GM12872 (cell line): Measurements from ENCODE around the gene CAMK2G.

Experiments used
- TF ChIP-seq, protein P1 (sequence below): IDR thresholded peaks from 3 replicates; pipeline ENCODE4 v1.5.1; 2011; ENCODE audit warnings: low read depth, mild to moderate bottlenecking, low read length, moderate library complexity; ENCODE audit not compliant: insufficient read depth

Gene CAMK2G

DNA sequence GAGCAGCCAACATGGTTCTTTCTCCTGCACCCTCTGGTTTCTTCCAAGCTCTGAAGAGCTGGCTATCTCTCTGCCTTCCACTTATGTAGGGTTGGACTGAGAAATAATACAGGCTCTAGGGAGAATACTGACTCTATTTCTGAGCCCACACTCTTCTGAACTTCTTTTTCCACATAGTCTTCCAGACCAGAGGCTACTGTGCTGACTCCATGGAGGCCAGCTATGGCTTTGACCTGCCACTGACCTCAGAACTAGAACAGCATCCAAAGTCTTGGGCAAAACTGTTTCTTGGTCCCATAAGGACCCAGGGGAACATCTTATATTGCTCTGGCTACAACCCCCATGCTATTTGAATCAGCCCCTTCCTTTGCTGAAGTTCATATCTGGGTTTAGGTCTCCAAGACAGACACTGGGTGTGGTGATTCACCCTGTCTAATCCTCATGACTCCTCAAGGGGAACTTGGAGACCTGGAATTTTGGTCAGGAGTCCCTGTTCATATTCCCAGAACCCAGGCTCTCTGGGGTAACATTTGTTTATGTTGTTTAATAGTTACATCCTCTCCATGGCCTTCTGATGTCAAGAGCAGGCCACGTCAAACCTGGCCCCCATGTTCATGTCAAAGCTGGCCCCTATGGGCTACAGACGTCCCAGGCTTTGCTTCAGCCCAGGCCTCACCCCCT lies 24.5 kb upstream of the CAMK2G start:
- TF ChIP-seq, protein P1, sequence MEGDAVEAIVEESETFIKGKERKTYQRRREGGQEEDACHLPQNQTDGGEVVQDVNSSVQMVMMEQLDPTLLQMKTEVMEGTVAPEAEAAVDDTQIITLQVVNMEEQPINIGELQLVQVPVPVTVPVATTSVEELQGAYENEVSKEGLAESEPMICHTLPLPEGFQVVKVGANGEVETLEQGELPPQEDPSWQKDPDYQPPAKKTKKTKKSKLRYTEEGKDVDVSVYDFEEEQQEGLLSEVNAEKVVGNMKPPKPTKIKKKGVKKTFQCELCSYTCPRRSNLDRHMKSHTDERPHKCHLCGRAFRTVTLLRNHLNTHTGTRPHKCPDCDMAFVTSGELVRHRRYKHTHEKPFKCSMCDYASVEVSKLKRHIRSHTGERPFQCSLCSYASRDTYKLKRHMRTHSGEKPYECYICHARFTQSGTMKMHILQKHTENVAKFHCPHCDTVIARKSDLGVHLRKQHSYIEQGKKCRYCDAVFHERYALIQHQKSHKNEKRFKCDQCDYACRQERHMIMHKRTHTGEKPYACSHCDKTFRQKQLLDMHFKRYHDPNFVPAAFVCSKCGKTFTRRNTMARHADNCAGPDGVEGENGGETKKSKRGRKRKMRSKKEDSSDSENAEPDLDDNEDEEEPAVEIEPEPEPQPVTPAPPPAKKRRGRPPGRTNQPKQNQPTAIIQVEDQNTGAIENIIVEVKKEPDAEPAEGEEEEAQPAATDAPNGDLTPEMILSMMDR = no peak

DNA sequence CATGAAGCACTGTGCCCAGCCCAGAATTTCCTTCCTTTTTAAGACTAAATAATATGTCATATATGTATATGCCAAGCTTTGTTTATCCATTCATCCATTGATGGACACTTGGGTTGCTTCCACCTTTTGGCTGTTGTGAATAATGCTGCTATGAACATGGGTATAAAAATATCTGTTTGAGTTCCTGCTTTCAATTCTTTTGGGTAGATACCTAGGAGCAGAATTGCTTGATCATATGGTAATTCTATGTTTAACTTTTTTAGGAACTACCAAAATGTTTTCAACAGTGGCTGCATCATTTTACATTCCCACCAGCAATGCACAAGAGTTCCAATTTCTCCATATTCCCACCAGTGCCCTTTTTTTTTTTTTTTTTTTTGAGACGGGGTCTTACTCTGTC lies 23.3 kb upstream of the CAMK2G start:
- TF ChIP-seq, protein P1 = no peak

DNA sequence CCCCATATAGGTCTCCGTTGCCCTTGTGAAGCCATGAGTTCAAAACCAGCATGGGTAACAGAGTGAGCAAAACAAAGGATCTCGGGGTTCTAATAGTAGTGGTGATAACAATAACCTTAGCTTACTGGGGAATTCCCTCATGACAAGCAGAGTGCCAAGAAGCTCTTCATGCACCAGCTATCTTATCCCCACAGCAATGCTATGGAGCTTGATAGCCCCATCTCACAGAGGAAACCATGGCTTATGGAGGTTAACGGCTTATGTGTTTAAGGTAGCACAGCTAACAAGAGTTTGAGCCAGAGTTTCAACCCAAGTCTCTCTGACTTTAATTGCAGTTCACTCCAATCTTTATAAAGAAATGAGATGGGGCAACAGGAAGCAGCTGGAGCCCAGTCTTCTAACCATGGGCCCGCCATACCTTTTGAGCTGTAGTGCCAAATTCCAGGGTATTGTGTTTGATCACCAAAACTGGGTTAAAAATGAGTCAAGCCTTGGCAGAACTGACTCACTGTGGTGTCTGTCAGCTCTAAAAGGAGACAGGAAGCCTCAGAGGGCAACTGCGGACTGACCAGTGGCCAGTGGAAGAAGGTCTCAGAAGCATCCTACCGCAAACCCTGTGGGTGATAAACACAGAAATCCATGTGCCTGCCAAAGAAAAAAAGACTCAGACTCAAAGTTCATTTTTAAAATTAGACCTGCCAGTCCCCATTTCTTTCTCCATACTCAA lies 20.1 kb upstream of the CAMK2G start:
- TF ChIP-seq, protein P1 = no peak

DNA sequence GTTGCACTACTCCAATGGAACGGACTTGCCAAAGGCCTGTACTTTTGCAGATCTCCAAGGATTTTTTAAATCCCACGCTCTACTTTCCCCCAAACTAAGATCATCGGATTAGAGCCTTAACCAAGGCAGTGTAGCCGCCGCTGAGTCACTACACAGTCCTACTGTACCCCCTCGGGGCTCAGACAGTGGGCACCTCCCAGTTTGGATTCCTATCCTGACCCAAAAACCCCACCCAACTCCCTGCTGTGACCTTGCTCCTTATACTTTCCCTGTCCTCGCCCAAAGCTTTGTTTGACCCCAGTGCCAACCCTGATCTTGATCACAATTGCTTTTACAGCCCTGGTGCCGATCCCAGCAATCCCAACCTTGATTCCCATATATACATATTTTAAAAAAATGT lies 19.1 kb upstream of the CAMK2G start:
- TF ChIP-seq, protein P1 = no peak

DNA sequence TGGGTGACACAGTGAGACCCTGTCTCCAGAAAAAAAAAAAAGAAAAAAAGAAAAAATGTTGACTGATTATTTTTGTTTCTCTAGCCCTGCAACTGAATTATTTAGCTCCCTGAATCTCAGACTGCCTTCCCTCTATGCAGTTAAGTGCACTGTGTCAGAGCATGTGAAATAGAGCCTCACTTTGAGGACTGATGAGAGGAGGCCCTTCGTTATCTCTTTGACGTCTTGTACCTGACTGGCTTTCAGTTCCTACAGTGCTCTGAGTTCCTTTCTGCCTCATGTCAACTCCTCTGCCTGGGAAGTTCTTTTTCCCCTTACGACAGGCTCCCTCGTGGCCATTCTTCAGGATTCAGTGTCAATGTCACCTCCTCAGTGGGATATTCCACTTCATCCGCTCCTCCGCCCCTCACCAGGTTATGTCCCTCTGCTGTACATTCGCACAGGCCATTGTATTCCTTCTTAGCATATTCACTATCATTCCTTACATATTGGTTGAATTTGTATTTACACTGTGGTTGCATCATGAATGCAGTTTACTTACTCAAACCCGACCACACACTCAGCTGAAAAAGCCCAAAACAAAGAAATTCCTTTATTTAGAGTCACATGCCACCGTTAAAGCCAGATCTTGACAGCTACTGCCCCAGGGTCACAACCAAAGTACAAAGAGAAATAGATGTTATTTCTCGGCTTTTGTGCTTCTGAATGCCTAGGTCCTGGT lies 18.1 kb upstream of the CAMK2G start:
- TF ChIP-seq, protein P1 = no peak

DNA sequence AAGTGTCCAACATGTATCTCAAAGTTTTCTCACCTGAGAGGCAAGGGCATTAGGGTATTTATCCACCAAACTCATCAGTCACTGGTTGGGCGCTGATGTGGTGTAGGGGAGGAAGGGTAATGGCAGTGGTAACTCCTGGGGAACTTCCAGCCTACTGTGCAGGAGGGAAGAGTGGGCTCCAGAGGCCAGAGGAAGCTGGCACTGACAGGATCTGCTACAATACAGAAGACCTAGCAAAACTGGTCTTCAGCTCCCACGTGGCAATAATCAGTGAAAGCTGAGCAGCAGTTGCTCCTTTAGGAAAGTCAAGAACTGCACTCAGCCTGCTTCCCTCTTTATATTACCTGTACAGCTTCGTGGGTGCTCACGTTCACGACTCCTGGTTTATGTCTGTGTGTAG lies 17.2 kb upstream of the CAMK2G start:
- TF ChIP-seq, protein P1 = no peak

DNA sequence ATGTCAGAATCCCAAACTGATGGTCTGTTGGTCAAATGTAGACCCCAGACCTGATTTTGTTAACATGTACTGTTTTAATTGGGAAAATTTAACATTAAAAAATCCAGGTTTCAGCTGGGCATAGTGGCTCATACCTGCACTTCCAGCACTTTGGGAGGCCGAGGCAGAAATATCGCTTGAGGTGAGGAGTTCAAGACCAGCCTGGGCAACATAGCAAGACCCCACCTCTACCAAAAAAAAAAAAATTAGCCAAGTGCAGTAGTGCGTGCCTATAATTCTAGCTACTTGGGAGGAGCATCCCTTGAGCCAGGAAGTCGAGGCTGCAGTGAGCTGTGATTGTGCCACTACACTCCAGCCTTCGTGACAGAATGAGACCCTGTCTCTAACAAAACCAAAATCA lies 15.9 kb upstream of the CAMK2G start:
- TF ChIP-seq, protein P1 = no peak
